Endothelial cell of umbilical vein (primary cell): ENCODE data around the gene CMTM8. TPM values are rescaled to one million over a fixed set of nuclear protein-coding genes. Genes with fewer than 3 reads are reported as not detected.

Experiments used
- BruUV-seq: library from RNA; stranded (reverse); fragments of 400-500 nt; replicated peaks from 2 replicates; lab custom pipeline; 2021; lab: Mats Ljungman, UMichigan
- CTCF ChIA-PET: fragments of 300-600, 350-600 bp; sonication (Branson Sonifier 250); formaldehyde crosslinking; loops from one replicate; lab custom pipeline; 2021; ENCODE audit warnings: antibody characterized with exemption, inconsistent platforms; lab: Charles Lee
- POLR2A ChIA-PET: fragments of 300-600, 350-600 bp; sonication (Branson Sonifier 250); formaldehyde crosslinking; loops from one replicate; lab custom pipeline; 2021; ENCODE audit warnings: antibody characterized with exemption, inconsistent platforms; lab: Charles Lee
- DNase-seq: peaks from one replicate; pipeline ENCODE4 v3.0.0-alpha.2; 2011; ENCODE audit warnings: low read depth, low spot score
- FAIRE-seq: peaks from 2 replicates; lab custom pipeline; 2011; peaks lifted over from hg19 to GRCh38; lab: Jason Lieb, UNC
- H2AFZ ChIP-seq: 2 replicates; pipeline ENCODE4 v1.6.0; 2012; ENCODE audit warnings: low read depth, low read length, control low read depth, inconsistent platforms
- H3K27ac ChIP-seq: 2 replicates; pipeline ENCODE4 v1.5.1; 2011; ENCODE audit warnings: low read depth, mild to moderate bottlenecking, control low read depth, low read length, moderate library complexity; ENCODE audit not compliant: insufficient read depth
- H3K27me3 ChIP-seq, 2 experiments: 2 replicates each; pipeline versions ENCODE4 v1.6.0 to v1.6.1; 2011; ENCODE audit warnings: low read length in 2 of 2, mixed read lengths in 1 of 2; ENCODE audit not compliant: control insufficient read depth in 2 of 2, insufficient read depth in 2 of 2
- H3K36me3 ChIP-seq, 2 experiments: 2 replicates in 1 of 2; 3 replicates in 1 of 2; pipeline ENCODE4 v1.5.1; 2011; ENCODE audit warnings: low read length in 2 of 2, mild to moderate bottlenecking in 1 of 2, moderate library complexity in 1 of 2; ENCODE audit not compliant: control insufficient read depth in 2 of 2, insufficient read depth in 2 of 2; ENCODE audit errors: extremely low read depth in 1 of 2
- H3K4me1 ChIP-seq: 3 replicates; pipeline ENCODE4 v1.5.1; 2011; ENCODE audit warnings: mild to moderate bottlenecking, low read length; ENCODE audit not compliant: control insufficient read depth, insufficient read depth; ENCODE audit errors: extremely low read depth
- H3K4me2 ChIP-seq: 2 replicates; pipeline ENCODE4 v1.6.1; 2011; ENCODE audit warnings: low read length, control low read depth, mixed read lengths; ENCODE audit not compliant: insufficient read depth
- H3K4me3 ChIP-seq, 3 experiments: fragments of 200-600 bp in 1 of 3; sonication (generic), shearing (Covaris generic) in 1 of 3; replicated peaks in 1 of 3; 2 replicates each; pipeline ENCODE4 v1.5.1; 2011 to 2016; ENCODE audit warnings: control low read depth in 3 of 3, low read length in 3 of 3, mild to moderate bottlenecking in 2 of 3, inconsistent platforms in 1 of 3, low read depth in 1 of 3, moderate library complexity in 1 of 3; ENCODE audit not compliant: insufficient read depth in 1 of 3
- H3K79me2 ChIP-seq: 2 replicates; pipeline ENCODE4 v1.6.0; 2012; ENCODE audit warnings: low read length, inconsistent platforms; ENCODE audit not compliant: control insufficient read depth, insufficient read depth
- H3K9ac ChIP-seq: replicated peaks from 2 replicates; pipeline ENCODE3; 2011; ENCODE audit warnings: low read length, control low read depth; ENCODE audit not compliant: insufficient read depth; ENCODE audit errors: extremely low read depth
- H3K9me1 ChIP-seq: replicated peaks from 3 replicates; pipeline ENCODE4 v1.6.0; 2011; ENCODE audit warnings: mild to moderate bottlenecking, low read length; ENCODE audit not compliant: control insufficient read depth, insufficient read depth; ENCODE audit errors: extremely low read depth
- H3K9me3 ChIP-seq: replicated peaks from 2 replicates; pipeline ENCODE4 v1.5.1; 2012; ENCODE audit warnings: low read length, inconsistent platforms; ENCODE audit not compliant: control insufficient read depth, insufficient read depth
- H4K20me1 ChIP-seq: replicated peaks from 2 replicates; pipeline ENCODE3; 2011; ENCODE audit warnings: mild to moderate bottlenecking, low read length; ENCODE audit not compliant: control insufficient read depth, insufficient read depth; ENCODE audit errors: extremely low read depth
- EZH2 ChIP-seq: IDR thresholded peaks from 2 replicates; pipeline ENCODE4 v1.6.1; 2012; ENCODE audit warnings: borderline replicate concordance, low read depth, mild to moderate bottlenecking, moderate library complexity, low read length, inconsistent platforms; ENCODE audit not compliant: severe bottlenecking
- GATA2 ChIP-seq: IDR thresholded peaks from 2 replicates; pipeline ENCODE4 v1.7.0; 2011; ENCODE audit warnings: low read depth, mild to moderate bottlenecking, moderate library complexity, mixed read lengths, low read length; ENCODE audit not compliant: insufficient read length, insufficient read depth
- MYC ChIP-seq: IDR thresholded peaks from one replicate; pipeline ENCODE4 v1.6.1; 2011; ENCODE audit warnings: mild to moderate bottlenecking, low read depth, low read length
- POLR2AphosphoS5 ChIP-seq: IDR thresholded peaks from 2 replicates; pipeline ENCODE4 v1.6.1; 2012; ENCODE audit warnings: low read depth, mild to moderate bottlenecking, control low read depth, low read length, moderate library complexity; ENCODE audit not compliant: insufficient read depth
- dilution Hi-C: fragments of 300-500 bp; cut with MboI; formaldehyde crosslinking; loops from one replicate; pipeline ENCODE4 v1.15.0; 2019; ENCODE audit warnings: low sequenced_read_pairs; ENCODE audit not compliant: extremely low pct_ligation_motif_present
- intact Hi-C: fragments of 100-400 bp; cut with micrococcal nuclease; formaldehyde crosslinking; loops from one replicate; pipeline ENCODE4 v1.10.0; 2022
- polyA plus RNA-seq, 4 experiments: library from polyadenylated mRNA; depleted of rRNA in 3 of 4; stranded (reverse) in 3 of 4; unstranded in 1 of 4; fragments of >200 nt; gene quantifications; 2 replicates each; pipeline versions ENCODE4 v1.2.1 to v1.2.3, GENCODE V29; 2011 to 2012; ENCODE audit warnings: missing spikeins in 1 of 4
- total RNA-seq: library from RNA; stranded (reverse); gene quantifications from 2 replicates; pipeline ENCODE4 v1.2.3, GENCODE V29; 2021
- TF ChIP-seq, protein P1 (sequence below): IDR thresholded peaks from 2 replicates; pipeline ENCODE4 v1.6.1; 2011; ENCODE audit not compliant: insufficient read depth, insufficient read length
- TF ChIP-seq, protein P2 (sequence below), 2 donors: IDR thresholded peaks; 1 replicate in 1 of 2; 2 replicates in 1 of 2; pipeline ENCODE4 v1.5.1; 2011; ENCODE audit warnings: low read length in 2 of 2, mild to moderate bottlenecking in 2 of 2, moderate library complexity in 2 of 2, control low read depth in 1 of 2, inconsistent platforms in 1 of 2, low read depth in 1 of 2; ENCODE audit not compliant: insufficient read depth in 1 of 2; ENCODE audit errors: extremely low read depth in 1 of 2

The CMTM8 gene
- total and polyA plus RNA-seq, 2 donors (not counting 3 experiments of a cell fraction or from before 2014, with no cell fraction given), result 7.3 to 11.9 TPM

- DNase-seq, result peak; percentile 40
These were observed 619 bp upstream of the CMTM8 start for GRCh38 chr3:32237670-32238452.

More at GRCh38 chr3:32237670-32238452, 619 bp upstream of the CMTM8 start:
- Histone ChIP-seq H4K20me1 (no peaks in the 10 kb centered on the region), H3K27me3 (no peaks in the 10 kb centered on the region), H3K9me3 (no peaks in the 10 kb centered on the region), H3K79me2 (no peaks in the 10 kb centered on the region), H3K36me3 (no peaks in the 10 kb centered on the region), H3K9me1 (no peaks in the 10 kb centered on the region), H3K4me2 (peak overlapping the region; percentile 65), H3K4me3 (peak overlapping the region; percentile 44 to 78 (median 67)), H3K4me1 (peaks cover 15% of the 10 kb centered on the region), H3K27ac (no peak overlapping the region), H3K9ac (no peak overlapping the region), H2AFZ (peak overlapping the region; percentile 87)
- FAIRE-seq, result peak; percentile 31
- dilution Hi-C loops (no loop called here), intact Hi-C loops (loop anchor here (2.0 to 5.0 kb wide), 2 partner anchors 164 to 333 kb away; partner anchors contain the start of gene DYNC1LI1)
- ChIA-PET POLR2A (no interaction called here), CTCF (interaction anchor here (1.0 to 2.3 kb wide), 3 partner anchors 11 to 230 kb away, joined by 3 to 7 read pairs (median 3); no protein-coding TSS in a partner anchor)
- TF ChIP-seq GATA2 (no peak), POLR2AphosphoS5 (no peak), MYC (no peak), EZH2 (no peak)
- TF ChIP-seq, protein P1, sequence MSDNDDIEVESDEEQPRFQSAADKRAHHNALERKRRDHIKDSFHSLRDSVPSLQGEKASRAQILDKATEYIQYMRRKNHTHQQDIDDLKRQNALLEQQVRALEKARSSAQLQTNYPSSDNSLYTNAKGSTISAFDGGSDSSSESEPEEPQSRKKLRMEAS, result no peak
- TF ChIP-seq, protein P2, sequence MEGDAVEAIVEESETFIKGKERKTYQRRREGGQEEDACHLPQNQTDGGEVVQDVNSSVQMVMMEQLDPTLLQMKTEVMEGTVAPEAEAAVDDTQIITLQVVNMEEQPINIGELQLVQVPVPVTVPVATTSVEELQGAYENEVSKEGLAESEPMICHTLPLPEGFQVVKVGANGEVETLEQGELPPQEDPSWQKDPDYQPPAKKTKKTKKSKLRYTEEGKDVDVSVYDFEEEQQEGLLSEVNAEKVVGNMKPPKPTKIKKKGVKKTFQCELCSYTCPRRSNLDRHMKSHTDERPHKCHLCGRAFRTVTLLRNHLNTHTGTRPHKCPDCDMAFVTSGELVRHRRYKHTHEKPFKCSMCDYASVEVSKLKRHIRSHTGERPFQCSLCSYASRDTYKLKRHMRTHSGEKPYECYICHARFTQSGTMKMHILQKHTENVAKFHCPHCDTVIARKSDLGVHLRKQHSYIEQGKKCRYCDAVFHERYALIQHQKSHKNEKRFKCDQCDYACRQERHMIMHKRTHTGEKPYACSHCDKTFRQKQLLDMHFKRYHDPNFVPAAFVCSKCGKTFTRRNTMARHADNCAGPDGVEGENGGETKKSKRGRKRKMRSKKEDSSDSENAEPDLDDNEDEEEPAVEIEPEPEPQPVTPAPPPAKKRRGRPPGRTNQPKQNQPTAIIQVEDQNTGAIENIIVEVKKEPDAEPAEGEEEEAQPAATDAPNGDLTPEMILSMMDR (IDR thresholded peaks at IDR 0.05; ENCODE audit: extremely low read depth in 1 of 2, insufficient read depth in 1 of 2, low read depth in 1 of 2, low read length in 2 of 2), result no peak
- BruUV-seq, result no TSS peak
